HEK293 (cell line): Measurements from ENCODE around the gene ABCA7.

Experiments
- ATF2 ChIP-seq: fragments of 450-650 bp; formaldehyde crosslinking; IDR thresholded peaks from 2 replicates; pipeline ENCODE4 v1.5.1; 2016; ENCODE audit warnings: missing biosample characterization, missing genetic modification characterization, low read depth
- BCL11A ChIP-seq: fragments of 450-650 bp; formaldehyde crosslinking; IDR thresholded peaks from 2 replicates; pipeline ENCODE4 v1.5.1; 2016; ENCODE audit warnings: low read depth, missing biosample characterization, missing genetic modification characterization
- GLI2 ChIP-seq: fragments of 450-650 bp; formaldehyde crosslinking; IDR thresholded peaks from 2 replicates; pipeline ENCODE4; 2017; ENCODE audit warnings: missing biosample characterization, missing genetic modification characterization, low read depth, borderline replicate concordance
- PBX3 ChIP-seq: sonication (generic); formaldehyde crosslinking; IDR thresholded peaks from 2 replicates; pipeline ENCODE4 v1.8.1; 2022; ENCODE audit warnings: mild to moderate bottlenecking, moderate library complexity, missing genetic modification reagents
- PRDM2 ChIP-seq: fragments of 450-650 bp; formaldehyde crosslinking; IDR thresholded peaks from 2 replicates; pipeline ENCODE4 v1.5.1; 2016; ENCODE audit warnings: missing biosample characterization, missing genetic modification characterization, borderline replicate concordance
- ZNF350 ChIP-seq: fragments of 450-650 bp; formaldehyde crosslinking; IDR thresholded peaks from 2 replicates; pipeline ENCODE4 v1.5.0; 2017; ENCODE audit warnings: missing biosample characterization, mild to moderate bottlenecking, missing genetic modification characterization
- ZNF777 ChIP-seq: fragments of 450-650 bp; formaldehyde crosslinking; IDR thresholded peaks from 2 replicates; pipeline ENCODE4 v1.5.1; 2017; ENCODE audit warnings: missing biosample characterization, missing genetic modification characterization, borderline replicate concordance
- TF ChIP-seq, protein P1 (sequence below): fragments of 450-650 bp; formaldehyde crosslinking; optimal IDR thresholded peaks from 2 replicates; pipeline ENCODE3; 2016; ENCODE audit warnings: missing biosample characterization, mild to moderate bottlenecking, missing genetic modification characterization
- TF ChIP-seq, protein P2 (sequence below): fragments of 450-650 bp; formaldehyde crosslinking; IDR thresholded peaks from 2 replicates; pipeline ENCODE4 v1.5.1; 2016; ENCODE audit warnings: missing biosample characterization, missing genetic modification characterization
- TF ChIP-seq, protein P3 (sequence below): fragments of 450-650 bp; formaldehyde crosslinking; IDR thresholded peaks from 2 replicates; pipeline ENCODE4 v1.5.1; 2016; ENCODE audit warnings: missing biosample characterization, missing genetic modification characterization
- TF ChIP-seq, protein P4 (sequence below): fragments of 450-650 bp; formaldehyde crosslinking; conservative IDR thresholded peaks from 2 replicates; pipeline ENCODE4 v1.5.1; 2016; ENCODE audit warnings: low read depth, missing biosample characterization, missing genetic modification characterization
- TF ChIP-seq, protein P5 (sequence below): fragments of 450-650 bp; formaldehyde crosslinking; IDR thresholded peaks from 2 replicates; pipeline ENCODE4 v1.5.1; 2016; ENCODE audit warnings: missing biosample characterization, missing genetic modification characterization

DNA sequence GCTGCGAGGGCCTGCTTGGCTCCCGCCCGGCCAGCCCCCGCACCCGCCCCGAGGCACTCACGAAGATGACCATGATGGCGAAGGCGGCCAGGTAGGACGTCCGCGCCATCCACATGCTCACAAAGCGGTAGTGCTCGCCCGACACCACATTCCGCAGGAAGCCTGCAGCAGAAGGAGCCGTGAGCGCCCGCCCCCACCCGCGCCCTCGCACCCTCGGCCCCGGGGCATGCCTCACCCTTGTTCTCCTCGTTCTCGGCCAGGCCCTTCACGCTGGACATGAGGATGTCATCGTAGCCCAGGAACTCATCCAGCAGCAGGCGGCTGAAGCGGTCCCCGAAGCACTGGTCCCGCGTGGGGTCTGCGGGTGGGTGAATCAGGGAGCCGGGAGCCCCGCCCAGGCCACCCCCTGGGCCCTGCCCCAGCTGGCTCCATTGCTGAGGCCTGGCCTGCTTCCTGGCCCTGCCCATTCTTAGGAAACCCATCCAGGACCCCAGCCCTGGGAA, 28.0 kb upstream of the ABCA7 start:
- no peak for TF ChIP-seq ZNF350 (tag by site-specific recombination)
- TF ChIP-seq, protein P1, sequence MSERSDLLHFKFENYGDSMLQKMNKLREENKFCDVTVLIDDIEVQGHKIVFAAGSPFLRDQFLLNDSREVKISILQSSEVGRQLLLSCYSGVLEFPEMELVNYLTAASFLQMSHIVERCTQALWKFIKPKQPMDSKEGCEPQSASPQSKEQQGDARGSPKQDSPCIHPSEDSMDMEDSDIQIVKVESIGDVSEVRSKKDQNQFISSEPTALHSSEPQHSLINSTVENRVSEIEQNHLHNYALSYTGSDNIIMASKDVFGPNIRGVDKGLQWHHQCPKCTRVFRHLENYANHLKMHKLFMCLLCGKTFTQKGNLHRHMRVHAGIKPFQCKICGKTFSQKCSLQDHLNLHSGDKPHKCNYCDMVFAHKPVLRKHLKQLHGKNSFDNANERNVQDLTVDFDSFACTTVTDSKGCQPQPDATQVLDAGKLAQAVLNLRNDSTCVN (tag by site-specific recombination): no peak
- no peak for TF ChIP-seq GLI2 (tag by site-specific recombination)
- no peak for TF ChIP-seq BCL11A (tag by site-specific recombination)
- TF ChIP-seq PBX3 (CRISPR knock-in tag): no peak
- TF ChIP-seq, protein P2, sequence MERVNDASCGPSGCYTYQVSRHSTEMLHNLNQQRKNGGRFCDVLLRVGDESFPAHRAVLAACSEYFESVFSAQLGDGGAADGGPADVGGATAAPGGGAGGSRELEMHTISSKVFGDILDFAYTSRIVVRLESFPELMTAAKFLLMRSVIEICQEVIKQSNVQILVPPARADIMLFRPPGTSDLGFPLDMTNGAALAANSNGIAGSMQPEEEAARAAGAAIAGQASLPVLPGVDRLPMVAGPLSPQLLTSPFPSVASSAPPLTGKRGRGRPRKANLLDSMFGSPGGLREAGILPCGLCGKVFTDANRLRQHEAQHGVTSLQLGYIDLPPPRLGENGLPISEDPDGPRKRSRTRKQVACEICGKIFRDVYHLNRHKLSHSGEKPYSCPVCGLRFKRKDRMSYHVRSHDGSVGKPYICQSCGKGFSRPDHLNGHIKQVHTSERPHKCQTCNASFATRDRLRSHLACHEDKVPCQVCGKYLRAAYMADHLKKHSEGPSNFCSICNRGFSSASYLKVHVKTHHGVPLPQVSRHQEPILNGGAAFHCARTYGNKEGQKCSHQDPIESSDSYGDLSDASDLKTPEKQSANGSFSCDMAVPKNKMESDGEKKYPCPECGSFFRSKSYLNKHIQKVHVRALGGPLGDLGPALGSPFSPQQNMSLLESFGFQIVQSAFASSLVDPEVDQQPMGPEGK: no peak
- TF ChIP-seq, protein P3, sequence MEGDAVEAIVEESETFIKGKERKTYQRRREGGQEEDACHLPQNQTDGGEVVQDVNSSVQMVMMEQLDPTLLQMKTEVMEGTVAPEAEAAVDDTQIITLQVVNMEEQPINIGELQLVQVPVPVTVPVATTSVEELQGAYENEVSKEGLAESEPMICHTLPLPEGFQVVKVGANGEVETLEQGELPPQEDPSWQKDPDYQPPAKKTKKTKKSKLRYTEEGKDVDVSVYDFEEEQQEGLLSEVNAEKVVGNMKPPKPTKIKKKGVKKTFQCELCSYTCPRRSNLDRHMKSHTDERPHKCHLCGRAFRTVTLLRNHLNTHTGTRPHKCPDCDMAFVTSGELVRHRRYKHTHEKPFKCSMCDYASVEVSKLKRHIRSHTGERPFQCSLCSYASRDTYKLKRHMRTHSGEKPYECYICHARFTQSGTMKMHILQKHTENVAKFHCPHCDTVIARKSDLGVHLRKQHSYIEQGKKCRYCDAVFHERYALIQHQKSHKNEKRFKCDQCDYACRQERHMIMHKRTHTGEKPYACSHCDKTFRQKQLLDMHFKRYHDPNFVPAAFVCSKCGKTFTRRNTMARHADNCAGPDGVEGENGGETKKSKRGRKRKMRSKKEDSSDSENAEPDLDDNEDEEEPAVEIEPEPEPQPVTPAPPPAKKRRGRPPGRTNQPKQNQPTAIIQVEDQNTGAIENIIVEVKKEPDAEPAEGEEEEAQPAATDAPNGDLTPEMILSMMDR (tag by site-specific recombination): no peak
- TF ChIP-seq ZNF777 (tag by site-specific recombination): no peak
- TF ChIP-seq, protein P4, sequence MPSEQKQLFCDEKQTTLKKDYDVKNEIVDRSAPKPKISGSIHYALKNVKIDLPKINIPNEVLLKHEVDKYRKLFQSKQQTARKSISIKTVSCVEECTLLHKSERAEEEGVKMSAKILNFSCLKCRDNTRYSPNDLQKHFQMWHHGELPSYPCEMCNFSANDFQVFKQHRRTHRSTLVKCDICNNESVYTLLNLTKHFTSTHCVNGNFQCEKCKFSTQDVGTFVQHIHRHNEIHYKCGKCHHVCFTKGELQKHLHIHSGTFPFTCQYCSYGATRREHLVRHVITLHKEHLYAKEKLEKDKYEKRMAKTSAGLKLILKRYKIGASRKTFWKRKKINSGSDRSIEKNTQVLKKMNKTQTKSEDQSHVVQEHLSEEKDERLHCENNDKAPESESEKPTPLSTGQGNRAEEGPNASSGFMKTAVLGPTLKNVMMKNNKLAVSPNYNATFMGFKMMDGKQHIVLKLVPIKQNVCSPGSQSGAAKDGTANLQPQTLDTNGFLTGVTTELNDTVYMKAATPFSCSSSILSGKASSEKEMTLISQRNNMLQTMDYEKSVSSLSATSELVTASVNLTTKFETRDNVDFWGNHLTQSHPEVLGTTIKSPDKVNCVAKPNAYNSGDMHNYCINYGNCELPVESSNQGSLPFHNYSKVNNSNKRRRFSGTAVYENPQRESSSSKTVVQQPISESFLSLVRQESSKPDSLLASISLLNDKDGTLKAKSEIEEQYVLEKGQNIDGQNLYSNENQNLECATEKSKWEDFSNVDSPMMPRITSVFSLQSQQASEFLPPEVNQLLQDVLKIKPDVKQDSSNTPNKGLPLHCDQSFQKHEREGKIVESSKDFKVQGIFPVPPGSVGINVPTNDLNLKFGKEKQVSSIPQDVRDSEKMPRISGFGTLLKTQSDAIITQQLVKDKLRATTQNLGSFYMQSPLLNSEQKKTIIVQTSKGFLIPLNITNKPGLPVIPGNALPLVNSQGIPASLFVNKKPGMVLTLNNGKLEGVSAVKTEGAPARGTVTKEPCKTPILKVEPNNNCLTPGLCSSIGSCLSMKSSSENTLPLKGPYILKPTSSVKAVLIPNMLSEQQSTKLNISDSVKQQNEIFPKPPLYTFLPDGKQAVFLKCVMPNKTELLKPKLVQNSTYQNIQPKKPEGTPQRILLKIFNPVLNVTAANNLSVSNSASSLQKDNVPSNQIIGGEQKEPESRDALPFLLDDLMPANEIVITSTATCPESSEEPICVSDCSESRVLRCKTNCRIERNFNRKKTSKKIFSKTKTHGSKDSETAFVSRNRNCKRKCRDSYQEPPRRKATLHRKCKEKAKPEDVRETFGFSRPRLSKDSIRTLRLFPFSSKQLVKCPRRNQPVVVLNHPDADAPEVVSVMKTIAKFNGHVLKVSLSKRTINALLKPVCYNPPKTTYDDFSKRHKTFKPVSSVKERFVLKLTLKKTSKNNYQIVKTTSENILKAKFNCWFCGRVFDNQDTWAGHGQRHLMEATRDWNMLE (tag by site-specific recombination): no peak
- no peak for TF ChIP-seq ATF2 (tag by site-specific recombination)
- TF ChIP-seq PRDM2 (tag by site-specific recombination): no peak
- TF ChIP-seq, protein P5, sequence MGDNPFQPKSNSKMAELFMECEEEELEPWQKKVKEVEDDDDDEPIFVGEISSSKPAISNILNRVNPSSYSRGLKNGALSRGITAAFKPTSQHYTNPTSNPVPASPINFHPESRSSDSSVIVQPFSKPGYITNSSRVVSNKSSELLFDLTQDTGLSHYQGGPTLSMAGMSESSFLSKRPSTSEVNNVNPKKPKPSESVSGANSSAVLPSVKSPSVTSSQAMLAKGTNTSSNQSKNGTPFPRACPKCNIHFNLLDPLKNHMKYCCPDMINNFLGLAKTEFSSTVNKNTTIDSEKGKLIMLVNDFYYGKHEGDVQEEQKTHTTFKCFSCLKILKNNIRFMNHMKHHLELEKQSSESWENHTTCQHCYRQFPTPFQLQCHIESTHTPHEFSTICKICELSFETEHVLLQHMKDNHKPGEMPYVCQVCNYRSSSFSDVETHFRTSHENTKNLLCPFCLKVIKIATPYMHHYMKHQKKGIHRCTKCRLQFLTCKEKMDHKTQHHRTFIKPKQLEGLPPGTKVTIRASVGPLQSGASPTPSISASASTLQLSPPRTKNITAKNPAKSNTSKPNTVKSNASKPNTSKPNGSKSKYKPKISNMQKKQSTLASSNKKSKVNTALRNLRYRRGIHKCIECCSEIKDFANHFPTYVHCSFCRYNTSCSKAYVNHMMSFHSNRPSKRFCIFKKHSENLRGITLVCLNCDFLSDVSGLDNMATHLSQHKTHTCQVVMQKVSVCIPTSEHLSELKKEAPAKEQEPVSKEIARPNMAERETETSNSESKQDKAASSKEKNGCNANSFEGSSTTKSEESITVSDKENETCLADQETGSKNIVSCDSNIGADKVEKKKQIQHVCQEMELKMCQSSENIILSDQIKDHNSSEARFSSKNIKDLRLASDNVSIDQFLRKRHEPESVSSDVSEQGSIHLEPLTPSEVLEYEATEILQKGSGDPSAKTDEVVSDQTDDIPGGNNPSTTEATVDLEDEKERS (tag by site-specific recombination): no peak
